Pancreas (tissue), 10 donors: ENCODE results near the gene SNTG2. TPM values are rescaled to one million over a fixed set of nuclear protein-coding genes. Genes with fewer than 3 reads are reported as not detected.

Experiments
- ATAC-seq, 4 donors: fragments of 200-7000 bp; cut with Tn5 transposase; one replicate each; pipeline versions ENCODE4 v1.8.0 to v1.9.1; 2020; ENCODE audit warnings: mild to moderate bottlenecking in 4 of 4, moderate library complexity in 4 of 4
- DNase-seq, 6 donors: peaks; one replicate each; pipeline ENCODE4 v3.0.0-alpha.2; 2020
- FAIRE-seq: peaks from 2 replicates; lab custom pipeline; 2012; peaks lifted over from hg19 to GRCh38; lab: Jason Lieb, UNC
- H3K27ac ChIP-seq, 4 donors: fragments of 200-600 bp; sonication (generic); 1 replicate in 3 of 4; 2 replicates in 1 of 4; pipeline versions ENCODE4 v1.5.0 to v1.8.0; 2020
- H3K27me3 ChIP-seq, 4 donors: fragments of 200-600 bp; one replicate each; pipeline ENCODE4 v1.8.0; 2021
- H3K36me3 ChIP-seq, 3 donors: fragments of 200-600 bp; sonication (generic) in 1 of 3; one replicate each; pipeline versions ENCODE4 v1.5.0 to v1.8.0; 2020 to 2021
- H3K4me1 ChIP-seq, 3 donors: fragments of 200-600 bp; one replicate each; pipeline ENCODE4 v1.8.0; 2021
- H3K4me3 ChIP-seq, 4 donors: fragments of 200-600 bp; sonication (generic) in 2 of 4; one replicate each; pipeline versions ENCODE4 v1.5.0 to v1.8.0; 2020 to 2021
- H3K9me3 ChIP-seq, 4 donors: fragments of 200-600 bp; one replicate each; pipeline ENCODE4 v1.8.0; 2021
- WGBS, 2 donors: extraction: QIAGEN DNeasy Blood & Tissue Kit; methylation state at CpG; one replicate each; pipeline ENCODE4 v1.1.7; 2013; 5-methylcytosine and 5-hydroxymethylcytosine counted together
- intact Hi-C, 3 donors: fragments of 100-400 bp; cut with DNase I; formaldehyde crosslinking; loops; one replicate each; pipeline versions ENCODE4 v1.11.1 to v1.14.2; 2022
- polyA plus RNA-seq, 2 donors: library from polyadenylated mRNA; stranded (reverse); fragments of 200-250 nt; gene quantifications; one replicate each; pipeline ENCODE4 v1.2.3, GENCODE V29; 2013
- total RNA-seq, 6 donors: library from RNA; stranded (reverse); fragmentation: NEBNext Ultra II Directional in 4 of 6; extraction: Animal tissue kit (Norgen Biotek cat#: 25700) in 4 of 6; gene quantifications; one replicate each; pipeline versions ENCODE4 v1.2.1 to v1.2.4, GENCODE V29; 2021 to 2023
- TF ChIP-seq, protein P1 (sequence below), 4 donors: fragments of 200-600 bp; sonication (generic) in 3 of 4; IDR thresholded peaks; one replicate each; pipeline versions ENCODE4 v1.5.0 to v1.8.0; 2021; ENCODE audit warnings: antibody characterized with exemption in 4 of 4
- donor health status: healthy with polysubstance abuse.
- donor health status: DM: no; HTN: no; CAD: no; lungs with moderate emphysema.
- donor health status: DM: no; HTN: no; CAD: no.
- donor health status: control.
- donor health status: control.
- donor health status: Bipolar disorder and iron deficiency.
- donor health status: DM: yes; HTN: yes; CAD: no.
- donor health status: DM: no; HTN: no; CAD: no.
- donor health status: DM: no; HTN: no; CAD: no.
- donor health status: DM: yes; HTN: yes; CAD: no.

SNTG2 gene
- total and polyA plus RNA-seq, 8 donors, result 1.4 to 19.2 (median 4.6) TPM

DNA sequence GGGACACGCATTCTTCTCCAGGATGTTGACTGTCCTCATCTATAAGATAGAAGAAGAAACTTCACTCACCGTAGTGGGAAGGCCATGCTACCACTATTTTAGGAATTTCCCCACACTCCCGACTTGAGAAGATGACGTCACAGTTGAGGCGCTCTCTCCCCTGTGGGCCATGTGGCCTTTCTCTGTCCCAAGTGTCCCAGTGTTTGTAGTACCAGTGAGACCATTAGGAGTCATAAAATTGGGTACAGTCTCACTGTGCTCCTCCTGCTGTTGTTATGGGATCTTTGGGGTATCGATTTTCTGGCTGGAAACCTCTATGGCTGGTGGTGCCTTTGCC lies 7.2 kb upstream of the SNTG2 start:
- H3K9me3 ChIP-seq, result no peaks in the 10 kb centered on the region
- no peak overlapping the region for H3K27ac ChIP-seq
- H3K27me3 ChIP-seq, result no peaks in the 10 kb centered on the region
- H3K4me3 ChIP-seq, result no peak overlapping the region
- H3K36me3 ChIP-seq, result no peaks in the 10 kb centered on the region
- no peaks in the 10 kb centered on the region for H3K4me1 ChIP-seq
- 89 to 94% methylated on average over 6 of the region's 6 CpGs for WGBS, 2 donors
- ATAC-seq (no peak), DNase-seq (no peak), FAIRE-seq (no peak)
- TF ChIP-seq, protein P1, sequence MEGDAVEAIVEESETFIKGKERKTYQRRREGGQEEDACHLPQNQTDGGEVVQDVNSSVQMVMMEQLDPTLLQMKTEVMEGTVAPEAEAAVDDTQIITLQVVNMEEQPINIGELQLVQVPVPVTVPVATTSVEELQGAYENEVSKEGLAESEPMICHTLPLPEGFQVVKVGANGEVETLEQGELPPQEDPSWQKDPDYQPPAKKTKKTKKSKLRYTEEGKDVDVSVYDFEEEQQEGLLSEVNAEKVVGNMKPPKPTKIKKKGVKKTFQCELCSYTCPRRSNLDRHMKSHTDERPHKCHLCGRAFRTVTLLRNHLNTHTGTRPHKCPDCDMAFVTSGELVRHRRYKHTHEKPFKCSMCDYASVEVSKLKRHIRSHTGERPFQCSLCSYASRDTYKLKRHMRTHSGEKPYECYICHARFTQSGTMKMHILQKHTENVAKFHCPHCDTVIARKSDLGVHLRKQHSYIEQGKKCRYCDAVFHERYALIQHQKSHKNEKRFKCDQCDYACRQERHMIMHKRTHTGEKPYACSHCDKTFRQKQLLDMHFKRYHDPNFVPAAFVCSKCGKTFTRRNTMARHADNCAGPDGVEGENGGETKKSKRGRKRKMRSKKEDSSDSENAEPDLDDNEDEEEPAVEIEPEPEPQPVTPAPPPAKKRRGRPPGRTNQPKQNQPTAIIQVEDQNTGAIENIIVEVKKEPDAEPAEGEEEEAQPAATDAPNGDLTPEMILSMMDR (IDR thresholded peaks at IDR 0.05), result no peak
- intact Hi-C loops, result no loop called here

DNA sequence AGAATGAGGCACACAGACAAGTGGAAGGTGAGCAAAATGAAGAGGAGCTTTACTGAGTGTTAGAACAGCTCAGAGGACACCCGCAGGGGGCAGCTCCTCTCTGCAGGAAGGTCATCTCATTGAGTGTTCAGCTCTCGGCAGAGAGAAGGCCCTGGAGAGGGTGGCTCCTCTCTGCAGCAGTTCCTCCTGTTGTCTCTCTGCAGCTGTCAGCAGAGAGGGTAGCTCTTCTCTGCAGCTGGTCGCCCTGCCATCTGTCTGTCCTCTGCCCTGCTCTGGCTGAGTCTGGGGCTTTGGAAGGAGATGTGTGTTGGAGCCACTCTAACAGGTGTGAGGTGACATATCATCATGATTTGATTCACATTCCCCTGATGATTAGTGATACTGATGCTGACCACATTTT lies 6.8 kb upstream of the SNTG2 start:
- Histone ChIP-seq H3K4me3 (no peak overlapping the region), H3K27me3 (peaks cover 0 to under 1% (median 0%) of the 10 kb centered on the region in 4 donors), H3K27ac (no peak overlapping the region), H3K4me1 (no peaks in the 10 kb centered on the region), H3K9me3 (no peaks in the 10 kb centered on the region), H3K36me3 (no peaks in the 10 kb centered on the region)
- TF ChIP-seq, protein P1 (IDR thresholded peaks at IDR 0.05), result no peak
- no peak for ATAC-seq
- intact Hi-C loops, result no loop called here
- whole genome bisulfite sequencing, 2 donors, result 77 to 79% methylated on average over 3 of the region's 3 CpGs
- no peak for FAIRE-seq
- DNase-seq, result no peak

DNA sequence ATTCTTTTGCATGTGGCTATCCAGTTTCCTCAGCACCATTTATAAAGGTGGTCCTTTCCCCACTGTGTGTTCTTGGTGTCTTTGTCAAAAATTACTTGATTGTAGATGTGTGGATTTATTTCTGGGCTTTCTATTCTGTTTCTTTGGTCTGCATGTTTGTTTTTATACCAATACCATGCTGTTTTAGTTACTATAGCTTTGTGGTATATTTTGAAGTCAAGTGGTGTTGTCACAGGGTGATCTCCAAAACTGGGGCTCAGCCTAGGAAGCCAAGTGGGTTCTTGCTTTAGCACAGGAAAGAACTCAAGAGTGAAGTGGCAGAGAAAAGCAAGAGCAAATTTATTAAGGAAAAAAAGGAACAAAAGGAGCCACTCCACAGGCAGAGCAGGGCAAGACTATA lies 6.0 kb upstream of the SNTG2 start:
- Histone ChIP-seq H3K9me3 (no peaks in the 10 kb centered on the region), H3K27ac (no peak overlapping the region), H3K4me3 (no peak overlapping the region), H3K27me3 (peaks cover 0 to 5% (median 0%) of the 10 kb centered on the region in 4 donors), H3K4me1 (no peaks in the 10 kb centered on the region), H3K36me3 (no peaks in the 10 kb centered on the region)
- no peak for DNase-seq
- TF ChIP-seq, protein P1 (IDR thresholded peaks at IDR 0.05), result no peak
- no peak for FAIRE-seq
- intact Hi-C loops, result no loop called here
- no peak for ATAC-seq

DNA sequence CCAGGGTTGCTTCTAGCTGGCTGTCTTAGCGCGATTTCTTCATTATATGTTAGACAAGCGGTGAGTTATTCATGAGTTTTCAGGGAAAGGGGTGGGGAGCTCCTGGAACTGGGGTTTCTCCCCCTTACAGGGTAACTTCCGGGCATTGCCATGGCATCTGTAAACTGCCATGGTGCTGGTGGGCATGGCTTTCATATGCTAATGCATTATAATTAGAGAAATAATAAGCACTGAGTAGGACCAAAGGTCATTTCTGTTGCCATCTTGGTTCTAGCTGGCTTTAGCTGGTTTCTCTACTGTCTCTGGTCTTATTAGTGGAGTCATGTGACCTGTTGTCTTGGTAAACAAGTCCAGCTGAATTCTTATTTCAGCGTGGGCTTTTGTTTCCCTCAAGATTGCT lies 5.5 kb upstream of the SNTG2 start:
- TF ChIP-seq, protein P1 (IDR thresholded peaks at IDR 0.05), result no peak
- no peak for DNase-seq
- ATAC-seq, result no peak
- WGBS, 2 donors, result 84 to 86% methylated on average over 5 of the region's 5 CpGs
- peaks cover 0 to 5% (median 0%) of the 10 kb centered on the region in 4 donors for H3K27me3 ChIP-seq
- no peak overlapping the region for H3K27ac ChIP-seq
- FAIRE-seq, result no peak
- no peak overlapping the region for H3K4me3 ChIP-seq
- no peaks in the 10 kb centered on the region for H3K9me3 ChIP-seq
- no peaks in the 10 kb centered on the region for H3K36me3 ChIP-seq
- intact Hi-C loops, result no loop called here
- no peaks in the 10 kb centered on the region for H3K4me1 ChIP-seq

DNA sequence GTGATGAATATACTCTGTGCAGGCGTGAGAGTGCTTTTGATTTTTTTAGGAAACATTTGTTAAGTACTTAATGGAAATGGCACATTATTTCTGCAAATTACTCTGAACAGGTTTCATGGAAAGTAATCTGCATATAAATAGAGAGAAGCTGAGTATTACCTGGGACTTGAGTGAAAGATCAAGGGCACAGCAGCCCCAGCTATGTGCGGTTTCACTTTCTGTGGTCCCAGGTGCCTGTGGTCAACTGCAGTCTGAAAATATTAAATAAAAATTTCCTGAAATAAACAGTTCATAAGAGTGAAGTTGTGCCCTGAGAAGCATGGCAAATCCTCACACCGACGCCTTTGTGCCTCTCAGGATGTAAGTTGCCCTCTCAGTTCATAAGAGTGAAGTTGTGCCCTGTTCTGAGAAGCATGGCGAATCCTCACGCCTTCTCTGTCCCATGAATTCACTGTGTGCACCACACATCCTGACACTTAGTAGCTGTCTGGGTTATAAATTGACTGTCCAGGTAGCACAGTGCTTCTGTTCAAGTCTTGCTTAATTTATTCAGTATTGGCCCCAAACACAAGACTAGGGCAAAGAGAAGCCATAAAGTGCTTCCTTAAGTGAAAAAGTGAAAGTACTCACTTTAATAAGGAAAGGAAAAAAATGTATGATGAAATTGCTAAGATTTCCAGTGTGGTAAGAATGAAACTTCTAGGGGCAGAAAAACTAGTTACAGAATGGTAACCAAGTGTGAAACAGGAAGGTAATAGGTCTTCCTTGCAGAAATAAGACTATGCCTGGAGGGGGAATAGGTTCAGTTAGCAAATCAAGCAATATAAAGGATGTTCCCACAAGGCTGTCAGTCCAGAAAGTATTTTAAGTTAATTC lies 4.3 kb upstream of the SNTG2 start:
- 75 to 83% methylated on average over 6 of the region's 6 CpGs for WGBS, 2 donors
- peaks cover 0 to 5% (median 0%) of the 10 kb centered on the region in 4 donors for H3K27me3 ChIP-seq
- FAIRE-seq, result no peak

More for the DNA sequence above, 4.3 kb upstream of the SNTG2 start:
- H3K9me3 ChIP-seq, result no peaks in the 10 kb centered on the region
- intact Hi-C loops, result no loop called here
- TF ChIP-seq, protein P1 (IDR thresholded peaks at IDR 0.05), result no peak
- ATAC-seq (no peak), DNase-seq (no peak)
- no peaks in the 10 kb centered on the region for H3K4me1 ChIP-seq
- no peaks in the 10 kb centered on the region for H3K36me3 ChIP-seq
- H3K27ac ChIP-seq, result no peak overlapping the region
- H3K4me3 ChIP-seq, result no peak overlapping the region
